GM19463 (cell line): ENCODE measurements around the gene PPP1R15A.
"Not testable (repeated sequence)": the region's sequence is repeated elsewhere in the genome, so short reads cannot be mapped to it uniquely, and the experiment has no call there.

ENCODE experiments used
- ATAC-seq: cut with Tn5 transposase; IDR thresholded peaks from one replicate; pipeline ENCODE4 v1.9.1; 2021; ENCODE audit warnings: mild to moderate bottlenecking, moderate library complexity; ENCODE audit not compliant: unreplicated experiment

PPP1R15A gene

GRCh38 chr19:48858984-48859710, 13.1 kb upstream of the PPP1R15A start:
- ATAC-seq = peak; percentile 52

GRCh38 chr19:48859711-48860572, 12.3 kb upstream of the PPP1R15A start:
- peak; percentile 65 for ATAC-seq

GRCh38 chr19:48861313-48861712, 10.9 kb upstream of the PPP1R15A start:
- ATAC-seq = no peak

DNA sequence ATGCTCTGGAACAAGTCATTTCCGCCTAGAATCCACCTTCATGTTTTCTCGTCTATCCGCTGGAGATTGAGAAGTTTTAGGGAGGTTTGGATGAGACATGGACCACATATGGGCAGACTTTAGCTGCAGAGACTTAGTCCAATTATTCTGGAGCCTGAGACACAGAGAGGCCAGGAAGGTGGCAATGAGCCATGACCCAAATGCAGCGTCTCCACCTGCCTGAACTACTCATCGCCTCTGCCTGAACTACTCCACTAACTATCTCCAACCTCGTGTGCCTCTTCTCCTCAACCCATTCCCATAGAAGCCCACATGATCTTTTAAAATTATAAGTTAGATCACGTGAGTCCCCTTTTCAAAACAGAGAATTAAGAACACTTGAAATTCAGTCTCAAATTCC, 9.4 kb upstream of the PPP1R15A start:
- no peak for ATAC-seq

GRCh38 chr19:48866692-48867091, 5.5 kb upstream of the PPP1R15A start:
- ATAC-seq = no peak

GRCh38 chr19:48867123-48867745, 5.0 kb upstream of the PPP1R15A start:
- ATAC-seq = no peak

- ATAC-seq = no peak
These were observed 4.5 kb upstream of the PPP1R15A start for GRCh38 chr19:48867746-48868113.

GRCh38 chr19:48868114-48868886, 3.9 kb upstream of the PPP1R15A start, which contains the start of gene PLEKHA4:
Gene PLEKHA4, minus strand, starts transcription at chr19:48868617. Its CDS starts 997 bp downstream, at chr19:48867620.
- no peak for ATAC-seq

DNA sequence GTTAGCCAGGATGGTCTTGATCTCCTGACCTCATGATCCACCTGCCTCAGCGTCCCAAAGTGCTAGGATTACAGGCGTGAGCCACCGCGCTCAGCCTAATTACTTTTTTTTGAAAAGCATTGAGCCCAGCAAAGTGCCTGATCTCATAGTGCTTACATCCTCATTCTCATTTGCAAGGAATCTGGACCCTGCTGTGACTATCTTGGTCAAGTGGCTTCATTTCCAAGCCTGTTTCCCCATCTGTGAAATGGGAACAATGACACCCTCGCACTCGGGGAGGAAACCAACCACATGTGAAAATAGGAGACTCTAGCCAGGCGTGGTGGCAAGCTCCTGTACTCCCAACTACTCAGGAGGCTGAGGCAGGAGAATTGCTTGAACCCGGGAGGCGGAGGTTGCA, 2.2 kb upstream of the PPP1R15A start:
- ATAC-seq = no peak

DNA sequence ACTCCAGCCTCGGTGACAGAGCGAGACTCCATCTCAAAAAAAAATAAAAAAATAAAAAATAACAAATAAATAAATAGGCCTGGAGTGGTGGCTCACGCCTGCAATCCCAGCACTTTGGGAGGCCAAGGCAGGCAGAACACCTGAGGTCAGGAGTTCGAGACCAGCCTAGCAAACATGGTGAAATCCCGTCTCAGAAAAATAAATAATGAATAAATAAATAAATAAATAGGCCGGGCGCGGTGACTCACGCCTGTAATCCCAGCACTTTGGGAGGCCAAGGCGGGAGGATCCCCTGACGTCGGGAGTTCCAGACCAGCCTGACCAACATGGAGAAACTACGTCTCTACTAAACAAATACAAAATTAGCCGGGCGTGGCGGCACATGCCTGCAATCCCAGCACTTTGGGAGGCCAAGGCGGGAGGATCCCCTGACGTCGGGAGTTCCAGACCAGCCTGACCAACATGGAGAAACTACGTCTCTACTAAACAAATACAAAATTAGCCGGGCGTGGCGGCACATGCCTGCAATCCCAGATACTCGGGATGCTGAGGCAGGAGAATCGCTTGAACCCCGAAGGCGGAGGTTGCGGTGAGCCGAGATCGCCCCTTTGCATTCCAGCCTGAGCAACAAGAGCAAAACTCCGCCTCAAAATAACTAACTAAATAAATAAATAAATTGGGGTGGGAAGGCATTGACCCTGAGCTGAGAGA, 595 bp upstream of the PPP1R15A start:
- ATAC-seq = not testable (repeated sequence)

DNA sequence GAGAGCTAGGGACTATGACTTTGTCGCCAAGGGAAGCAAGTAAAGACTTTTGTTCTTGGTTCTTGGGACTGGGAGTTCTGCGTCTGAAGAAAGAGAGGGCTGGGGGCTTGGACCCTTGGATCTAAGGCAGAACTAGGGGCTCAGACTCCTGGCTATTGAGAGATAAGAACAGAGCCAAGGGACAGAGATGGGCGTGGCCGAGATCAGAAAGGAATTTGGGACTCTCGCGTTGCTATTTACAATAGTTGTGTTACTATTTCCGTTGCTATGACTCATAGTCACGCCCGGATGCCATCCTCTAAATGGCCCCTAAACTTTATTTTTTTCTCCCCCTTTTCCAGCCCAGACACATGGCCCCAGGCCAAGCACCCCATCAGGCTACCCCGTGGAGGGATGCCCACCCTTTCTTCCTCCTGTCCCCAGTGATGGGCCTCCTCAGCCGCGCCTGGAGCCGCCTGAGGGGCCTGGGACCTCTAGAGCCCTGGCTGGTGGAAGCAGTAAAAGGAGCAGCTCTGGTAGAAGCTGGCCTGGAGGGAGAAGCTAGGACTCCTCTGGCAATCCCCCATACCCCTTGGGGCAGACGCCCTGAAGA, 759 bp downstream of the PPP1R15A start:
- no peak for ATAC-seq

GRCh38 chr19:48873476-48874302, 1.5 kb downstream of the PPP1R15A start:
- no peak for ATAC-seq

DNA sequence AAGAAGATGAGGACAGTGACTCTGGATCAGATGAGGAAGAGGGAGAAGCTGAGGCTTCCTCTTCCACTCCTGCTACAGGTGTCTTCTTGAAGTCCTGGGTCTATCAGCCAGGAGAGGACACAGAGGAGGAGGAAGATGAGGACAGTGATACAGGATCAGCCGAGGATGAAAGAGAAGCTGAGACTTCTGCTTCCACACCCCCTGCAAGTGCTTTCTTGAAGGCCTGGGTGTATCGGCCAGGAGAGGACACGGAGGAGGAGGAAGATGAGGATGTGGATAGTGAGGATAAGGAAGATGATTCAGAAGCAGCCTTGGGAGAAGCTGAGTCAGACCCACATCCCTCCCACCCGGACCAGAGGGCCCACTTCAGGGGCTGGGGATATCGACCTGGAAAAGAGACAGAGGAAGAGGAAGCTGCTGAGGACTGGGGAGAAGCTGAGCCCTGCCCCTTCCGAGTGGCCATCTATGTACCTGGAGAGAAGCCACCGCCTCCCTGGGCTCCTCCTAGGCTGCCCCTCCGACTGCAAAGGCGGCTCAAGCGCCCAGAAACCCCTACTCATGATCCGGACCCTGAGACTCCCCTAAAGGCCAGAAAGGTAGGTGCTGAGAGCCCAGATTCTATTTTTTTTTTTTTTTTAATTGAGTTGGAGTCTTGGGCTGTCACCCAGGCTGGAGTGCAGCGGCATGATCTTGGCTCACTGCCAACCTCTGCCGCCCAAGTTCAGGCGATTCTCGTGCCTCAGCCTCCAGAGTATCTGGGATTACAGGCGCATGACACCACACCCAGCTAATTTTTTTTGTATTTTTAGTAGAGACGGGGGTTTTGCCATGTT, 2.3 kb downstream of the PPP1R15A start:
- no peak for ATAC-seq

GRCh38 chr19:48876043-48876981, 4.1 kb downstream of the PPP1R15A start:
- not testable (repeated sequence) for ATAC-seq

- ATAC-seq = no peak
These were observed 5.6 kb downstream of the PPP1R15A start for GRCh38 chr19:48877855-48878195.

GRCh38 chr19:48878196-48879024, 6.2 kb downstream of the PPP1R15A start:
- ATAC-seq = no peak
